ACC112 (cell line): ENCODE results near the gene SYTL1.

Source experiments
- H2AFZ ChIP-seq: fragments of 200-600 bp; sonication (generic); one replicate; pipeline ENCODE4 v1.6.0; 2017; ENCODE audit warnings: antibody characterized with exemption, low read length; ENCODE audit not compliant: unreplicated experiment
- H3K27ac ChIP-seq: fragments of 200-600 bp; sonication (generic); 2 replicates; pipeline ENCODE4 v1.5.1; 2014; ENCODE audit warnings: low read depth, mild to moderate bottlenecking, antibody characterized with exemption, low read length, moderate library complexity
- H3K27me3 ChIP-seq: fragments of 200-600 bp; sonication (generic); 2 replicates; pipeline ENCODE4 v1.6.1; 2014; ENCODE audit warnings: mild to moderate bottlenecking, antibody characterized with exemption, low read length, moderate library complexity, mixed read lengths; ENCODE audit not compliant: insufficient read depth
- H3K36me3 ChIP-seq: fragments of 200-600 bp; sonication (generic); 2 replicates; pipeline ENCODE4 v1.6.1; 2016; ENCODE audit warnings: mild to moderate bottlenecking, antibody characterized with exemption, low read length, moderate library complexity, mixed read lengths; ENCODE audit not compliant: insufficient read depth
- H3K4me1 ChIP-seq: fragments of 200-600 bp; sonication (generic); one replicate; pipeline ENCODE4 v1.6.1; 2016; ENCODE audit warnings: low read length, mixed read lengths; ENCODE audit not compliant: insufficient read depth, unreplicated experiment, control insufficient read depth
- H3K4me3 ChIP-seq: fragments of 200-600 bp; sonication (generic); 2 replicates; pipeline ENCODE4 v1.5.1; 2014; ENCODE audit warnings: mild to moderate bottlenecking, low read depth, low read length
- H3K79me2 ChIP-seq: fragments of 200-600 bp; sonication (generic); one replicate; pipeline ENCODE4 v1.6.0; 2016; ENCODE audit warnings: low read length; ENCODE audit not compliant: control insufficient read depth, unreplicated experiment, insufficient read depth

The SYTL1 gene

GRCh38 chr1:27357281-27358037 is 15.6 kb downstream of the SYTL1 start:
- Histone ChIP-seq H3K27ac (no peak overlapping the region), H3K4me3 (no peak overlapping the region), H3K4me1 (no peaks in the 10 kb centered on the region), H2AFZ (no peak overlapping the region), H3K36me3 (peaks cover 7% of the 10 kb centered on the region; the same call in 1 of the 2 replicates), H3K27me3 (no peaks in the 10 kb centered on the region), H3K79me2 (no peaks in the 10 kb centered on the region)

- Histone ChIP-seq H3K27me3 (no peaks in the 10 kb centered on the region), H3K79me2 (no peaks in the 10 kb centered on the region), H3K4me3 (no peak overlapping the region), H3K4me1 (no peaks in the 10 kb centered on the region), H3K36me3 (peaks cover 7% of the 10 kb centered on the region; the same call in 1 of the 2 replicates), H3K27ac (no peak overlapping the region), H2AFZ (no peak overlapping the region)
These were observed 16.5 kb downstream of the SYTL1 start for GRCh38 chr1:27358038-27358927.

- H3K36me3 ChIP-seq, result peaks cover 7% of the 10 kb centered on the region; the same call in 1 of the 2 replicates
- no peaks in the 10 kb centered on the region for H3K4me1 ChIP-seq
- no peak overlapping the region for H3K4me3 ChIP-seq
- H3K79me2 ChIP-seq, result no peaks in the 10 kb centered on the region
- H2AFZ ChIP-seq, result no peak overlapping the region
- no peaks in the 10 kb centered on the region for H3K27me3 ChIP-seq
- H3K27ac ChIP-seq, result no peak overlapping the region
These were observed 17.1 kb downstream of the SYTL1 start for GRCh38 chr1:27358928-27359313.

- no peaks in the 10 kb centered on the region for H3K27me3 ChIP-seq
- H3K79me2 ChIP-seq, result peaks cover 4% of the 10 kb centered on the region
- no peak overlapping the region for H2AFZ ChIP-seq
- no peak overlapping the region for H3K4me3 ChIP-seq
- H3K27ac ChIP-seq, result no peak overlapping the region
- peaks cover 2% of the 10 kb centered on the region for H3K4me1 ChIP-seq
- H3K36me3 ChIP-seq, result peaks cover 7% of the 10 kb centered on the region; the same call in 1 of the 2 replicates
These were observed 18.0 kb downstream of the SYTL1 start for GRCh38 chr1:27359822-27360158.

- peaks cover 7% of the 10 kb centered on the region; the same call in 1 of the 2 replicates for H3K36me3 ChIP-seq
- H3K27me3 ChIP-seq, result no peaks in the 10 kb centered on the region
- H2AFZ ChIP-seq, result no peak overlapping the region
- H3K79me2 ChIP-seq, result peaks cover 7% of the 10 kb centered on the region
- no peak overlapping the region for H3K4me3 ChIP-seq
- H3K4me1 ChIP-seq, result peaks cover 8% of the 10 kb centered on the region
- H3K27ac ChIP-seq, result no peak overlapping the region
These were observed 18.6 kb downstream of the SYTL1 start for GRCh38 chr1:27360159-27361043.

- no peak overlapping the region for H3K27ac ChIP-seq
- H3K4me1 ChIP-seq, result peaks cover 8% of the 10 kb centered on the region
- no peaks in the 10 kb centered on the region for H3K27me3 ChIP-seq
- H3K79me2 ChIP-seq, result peaks cover 7% of the 10 kb centered on the region
- H3K4me3 ChIP-seq, result no peak overlapping the region
- peaks cover 5% of the 10 kb centered on the region; the same call in 1 of the 2 replicates for H3K36me3 ChIP-seq
- H2AFZ ChIP-seq, result no peak overlapping the region
These were observed 19.2 kb downstream of the SYTL1 start for GRCh38 chr1:27361044-27361402.

- H3K36me3 ChIP-seq, result peaks cover 5% of the 10 kb centered on the region; the same call in 1 of the 2 replicates
- H3K27ac ChIP-seq, result no peak overlapping the region
- no peaks in the 10 kb centered on the region for H3K27me3 ChIP-seq
- H3K4me1 ChIP-seq, result peaks cover 8% of the 10 kb centered on the region
- no peak overlapping the region for H2AFZ ChIP-seq
- peaks cover 7% of the 10 kb centered on the region for H3K79me2 ChIP-seq
- no peak overlapping the region for H3K4me3 ChIP-seq
These were observed 19.7 kb downstream of the SYTL1 start for GRCh38 chr1:27361553-27361952.

GRCh38 chr1:27363766-27364695 is 22.2 kb downstream of the SYTL1 start:
- no peak overlapping the region; the same call in 1 of the 2 replicates for H3K4me3 ChIP-seq
- peaks cover 7% of the 10 kb centered on the region for H3K79me2 ChIP-seq
- H2AFZ ChIP-seq, result no peak overlapping the region
- no peaks in the 10 kb centered on the region for H3K27me3 ChIP-seq
- no peaks in the 10 kb centered on the region; the same call in 1 of the 2 replicates for H3K36me3 ChIP-seq
- no peak overlapping the region for H3K27ac ChIP-seq
- H3K4me1 ChIP-seq, result peaks cover 17% of the 10 kb centered on the region

GRCh38 chr1:27364696-27365371 is 23.0 kb downstream of the SYTL1 start:
- H2AFZ ChIP-seq, result peak overlapping the region; percentile 83
- peak overlapping the region; percentile 96 for H3K27ac ChIP-seq
- peak overlapping the region; percentile 99 for H3K4me3 ChIP-seq
- peaks cover 7% of the 10 kb centered on the region for H3K79me2 ChIP-seq
- H3K36me3 ChIP-seq, result no peaks in the 10 kb centered on the region; the same call in 1 of the 2 replicates
- no peaks in the 10 kb centered on the region for H3K27me3 ChIP-seq
- H3K4me1 ChIP-seq, result peaks cover 17% of the 10 kb centered on the region
